IMR-90 (cell line): ENCODE results near the gene RNASE2. TPM values are rescaled to one million over a fixed set of nuclear protein-coding genes. Genes with fewer than 3 reads are reported as not detected.
"Not testable (repeated sequence)": the region's sequence is repeated elsewhere in the genome, so short reads cannot be mapped to it uniquely, and the experiment has no call there.

Experiments
- ATAC-seq: fragments of 200-7000 bp; cut with Tn5 transposase; 2 replicates; pipeline ENCODE4 v1.9.1; 2020; ENCODE audit warnings: low read depth, mild to moderate bottlenecking, moderate library complexity
- BruUV-seq: library from RNA; stranded (reverse); fragments of 400-500 nt; replicated peaks from 2 replicates; lab custom pipeline; 2021; lab: Mats Ljungman, UMichigan
- CTCF ChIA-PET: fragments of 300-600 bp; formaldehyde crosslinking; extraction: SDS; loops from one replicate; lab custom pipeline; 2021; ENCODE audit warnings: antibody characterized with exemption; lab: Yijun Ruan, JAX
- POLR2A ChIA-PET: fragments of 300-600 bp; sonication (Branson Sonifier 250); formaldehyde crosslinking; loops from one replicate; lab custom pipeline; 2022; ENCODE audit warnings: antibody characterized with exemption; ENCODE audit not compliant: unreplicated experiment; lab: Charles Lee
- DNase-seq: peaks from one replicate; pipeline ENCODE4 v3.0.0; 2013
- H2AFZ ChIP-seq: replicated peaks from 2 replicates; pipeline ENCODE3; 2013; ENCODE audit warnings: low read length, mild to moderate bottlenecking; ENCODE audit not compliant: poor library complexity
- H2AK5ac ChIP-seq: 2 replicates; pipeline ENCODE4 v1.6.1; 2013; ENCODE audit warnings: low read depth, low read length, inconsistent platforms
- H2AK9ac ChIP-seq: replicated peaks from 2 replicates; pipeline ENCODE3; 2013; ENCODE audit warnings: mild to moderate bottlenecking, low read depth, low read length, moderate library complexity; ENCODE audit not compliant: poor library complexity
- H2BK120ac ChIP-seq: 2 replicates; pipeline ENCODE4 v1.6.1; 2013; ENCODE audit warnings: low read depth, low read length, inconsistent platforms
- H2BK15ac ChIP-seq: 3 replicates; pipeline ENCODE4 v1.6.1; 2013; ENCODE audit warnings: low read depth, low read length, inconsistent platforms
- H2BK20ac ChIP-seq: 2 replicates; pipeline ENCODE4 v1.6.1; 2013; ENCODE audit warnings: low read depth, mild to moderate bottlenecking, inconsistent platforms, low read length, moderate library complexity
- H2BK5ac ChIP-seq: 2 replicates; pipeline ENCODE4 v1.6.1; 2013; ENCODE audit warnings: mild to moderate bottlenecking, low read depth, low read length, inconsistent platforms; ENCODE audit not compliant: poor library complexity, severe bottlenecking
- H3K14ac ChIP-seq: replicated peaks from 2 replicates; pipeline ENCODE4 v1.6.1; 2013; ENCODE audit warnings: low read depth, low read length, inconsistent platforms
- H3K18ac ChIP-seq: 2 replicates; pipeline ENCODE4 v1.6.1; 2013; ENCODE audit warnings: low read depth, low read length, control low read depth
- H3K23ac ChIP-seq: 2 replicates; pipeline ENCODE4 v1.6.1; 2013; ENCODE audit warnings: low read depth, low read length, inconsistent platforms
- H3K27ac ChIP-seq: 2 replicates; pipeline ENCODE4 v1.5.1; 2013; ENCODE audit warnings: mild to moderate bottlenecking, control low read depth, low read length; ENCODE audit not compliant: insufficient read depth
- H3K27me3 ChIP-seq: 2 replicates; pipeline ENCODE4 v1.6.1; 2013; ENCODE audit warnings: low read length; ENCODE audit not compliant: control insufficient read depth, insufficient read depth
- H3K36me3 ChIP-seq: 2 replicates; pipeline ENCODE4 v1.6.1; 2013; ENCODE audit warnings: low read length, mixed read lengths; ENCODE audit not compliant: control insufficient read depth, insufficient read depth
- H3K4ac ChIP-seq: 2 replicates; pipeline ENCODE4 v1.6.1; 2013; ENCODE audit warnings: low read depth, low read length, inconsistent platforms
- H3K4me1 ChIP-seq: 2 replicates; pipeline ENCODE4 v1.6.1; 2013; ENCODE audit warnings: low read length, mixed read lengths; ENCODE audit not compliant: control insufficient read depth, insufficient read depth
- H3K4me2 ChIP-seq: 2 replicates; pipeline ENCODE4 v1.6.1; 2013; ENCODE audit warnings: low read depth, mild to moderate bottlenecking, control low read depth, low read length, moderate library complexity
- H3K4me3 ChIP-seq: 2 replicates; pipeline ENCODE4 v1.5.1; 2013; ENCODE audit warnings: low read depth, mild to moderate bottlenecking, control low read depth, low read length, moderate library complexity; ENCODE audit not compliant: insufficient read depth
- H3K56ac ChIP-seq: 2 replicates; pipeline ENCODE4 v1.6.1; 2013; ENCODE audit warnings: low read length, inconsistent platforms; ENCODE audit not compliant: insufficient read depth; ENCODE audit errors: extremely low read depth
- H3K79me1 ChIP-seq, 2 experiments: 2 replicates each; pipeline ENCODE4 v1.6.1; 2013; ENCODE audit warnings: low read length in 2 of 2, inconsistent platforms in 1 of 2, low read depth in 1 of 2
- H3K9ac ChIP-seq: 2 replicates; pipeline ENCODE4 v1.6.1; 2013; ENCODE audit warnings: low read depth, low read length, control low read depth
- H3K9me1 ChIP-seq: 2 replicates; pipeline ENCODE4 v1.6.1; 2013; ENCODE audit warnings: low read length, inconsistent platforms; ENCODE audit not compliant: insufficient read depth
- H3K9me3 ChIP-seq: 2 replicates; pipeline ENCODE4 v1.6.1; 2013; ENCODE audit warnings: low read length; ENCODE audit not compliant: control insufficient read depth, insufficient read depth
- H4K20me1 ChIP-seq: 2 replicates; pipeline ENCODE4 v1.6.1; 2013; ENCODE audit warnings: low read length, inconsistent platforms; ENCODE audit not compliant: insufficient read depth
- H4K5ac ChIP-seq: 2 replicates; pipeline ENCODE4 v1.6.1; 2013; ENCODE audit warnings: mild to moderate bottlenecking, low read depth, low read length, control low read depth
- H4K8ac ChIP-seq, 2 experiments: 2 replicates each; pipeline ENCODE4 v1.6.1; 2013; ENCODE audit warnings: low read depth in 2 of 2, low read length in 2 of 2, control low read depth in 1 of 2, inconsistent platforms in 1 of 2
- H4K91ac ChIP-seq: 2 replicates; pipeline ENCODE4 v1.6.1; 2013; ENCODE audit warnings: low read depth, low read length, inconsistent platforms; ENCODE audit not compliant: insufficient read depth
- WGBS, 2 experiments: methylation state at CpG; one replicate each; pipeline versions ENCODE4 v1.1.5 to v1.1.7; 2013; ENCODE audit warnings: missing lambda C conversion rate in 2 of 2; ENCODE audit not compliant: insufficient read length in 1 of 2; ENCODE audit errors: extremely low coverage in 2 of 2; 5-methylcytosine and 5-hydroxymethylcytosine counted together
- dilution Hi-C: fragments of 300-500 bp; cut with HindIII; formaldehyde crosslinking; loops from one replicate; pipeline ENCODE4 v1.14.3; 2018; ENCODE audit warnings: low sequenced_read_pairs; ENCODE audit not compliant: unreplicated experiment
- in situ Hi-C: fragments of 300-500 bp; cut with MboI; formaldehyde crosslinking; loops from 3 replicates; pipeline ENCODE4 v1.14.3; 2019; ENCODE audit warnings: low sequenced_read_pairs, inconsistent platforms, mixed read lengths
- intact Hi-C: fragments of 100-400 bp; cut with micrococcal nuclease; formaldehyde crosslinking; loops from 2 replicates; pipeline ENCODE4 v1.10.0; 2022
- polyA plus RNA-seq, 3 experiments: library from polyadenylated mRNA; depleted of rRNA; stranded (reverse); fragments of >200 nt; gene quantifications; 2 replicates each; pipeline ENCODE4 v1.2.3, GENCODE V29; 2012; ENCODE audit warnings: low replicate concordance in 1 of 3
- total RNA-seq: library from RNA; depleted of rRNA; stranded (reverse); fragments of >200 nt; gene quantifications from 2 replicates; pipeline ENCODE4 v1.2.3, GENCODE V29; 2012

RNASE2 gene
- total and polyA plus RNA-seq, 2 of the 4 experiments (the other 2 are of a cell fraction): not detected

- H2AFZ ChIP-seq, BruUV-seq, H3K36me3 ChIP-seq, H3K4me1 ChIP-seq, H2BK20ac ChIP-seq, H3K4me2 ChIP-seq, H3K79me1 ChIP-seq, H4K8ac ChIP-seq, H3K9me1 ChIP-seq, H3K9me3 ChIP-seq, H3K27ac ChIP-seq, H4K5ac ChIP-seq, dilution Hi-C loops, ATAC-seq, DNase-seq, in situ Hi-C loops, H2BK5ac ChIP-seq, intact Hi-C loops, H3K56ac ChIP-seq, H3K4me3 ChIP-seq, H4K91ac ChIP-seq, POLR2A ChIA-PET, H2AK5ac ChIP-seq, H3K23ac ChIP-seq, H2BK15ac ChIP-seq, H3K14ac ChIP-seq, H3K18ac ChIP-seq, H3K27me3 ChIP-seq, H3K9ac ChIP-seq, H2BK120ac ChIP-seq, H2AK9ac ChIP-seq, H3K4ac ChIP-seq, H4K20me1 ChIP-seq: not testable (repeated sequence)
- no CpG with 5 or more reads among the region's 5 CpGs for WGBS, 2 experiments
- CTCF ChIA-PET: interaction anchor here (1.3 kb wide), 1 partner anchor 15 kb away, joined by 3 read pairs; no protein-coding TSS in a partner anchor
These were observed 219 bp downstream of the RNASE2 start for GRCh38 chr14:20955538-20955873.
